ENCODE results near the gene STX11.

STX11 gene

DNA sequence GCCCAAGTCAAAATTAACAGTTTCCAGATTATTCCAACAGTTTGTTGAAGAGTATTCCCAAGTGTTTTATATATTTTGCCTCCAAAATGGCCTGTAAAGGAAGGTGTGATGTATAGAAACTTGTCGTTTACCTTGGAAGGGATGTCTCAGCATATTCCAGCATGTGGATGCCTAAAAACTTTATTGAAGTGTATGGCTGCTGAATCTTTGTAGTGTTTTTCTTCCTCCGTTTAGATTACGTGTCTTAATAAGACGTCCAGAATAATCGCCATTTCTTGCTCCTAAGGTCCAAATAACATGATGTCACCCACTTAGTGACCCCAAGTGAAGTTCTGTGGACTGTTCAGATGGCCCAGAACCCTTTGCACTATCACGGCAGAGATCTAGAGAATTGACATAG, 37.0 kb upstream of the STX11 start:
- no peak overlapping the region for H3K4me3 ChIP-seq (ENCODE audit: low read depth, low read length)
- DNase-seq (ENCODE audit: low read depth), result no peak
- TF ChIP-seq, protein P1, sequence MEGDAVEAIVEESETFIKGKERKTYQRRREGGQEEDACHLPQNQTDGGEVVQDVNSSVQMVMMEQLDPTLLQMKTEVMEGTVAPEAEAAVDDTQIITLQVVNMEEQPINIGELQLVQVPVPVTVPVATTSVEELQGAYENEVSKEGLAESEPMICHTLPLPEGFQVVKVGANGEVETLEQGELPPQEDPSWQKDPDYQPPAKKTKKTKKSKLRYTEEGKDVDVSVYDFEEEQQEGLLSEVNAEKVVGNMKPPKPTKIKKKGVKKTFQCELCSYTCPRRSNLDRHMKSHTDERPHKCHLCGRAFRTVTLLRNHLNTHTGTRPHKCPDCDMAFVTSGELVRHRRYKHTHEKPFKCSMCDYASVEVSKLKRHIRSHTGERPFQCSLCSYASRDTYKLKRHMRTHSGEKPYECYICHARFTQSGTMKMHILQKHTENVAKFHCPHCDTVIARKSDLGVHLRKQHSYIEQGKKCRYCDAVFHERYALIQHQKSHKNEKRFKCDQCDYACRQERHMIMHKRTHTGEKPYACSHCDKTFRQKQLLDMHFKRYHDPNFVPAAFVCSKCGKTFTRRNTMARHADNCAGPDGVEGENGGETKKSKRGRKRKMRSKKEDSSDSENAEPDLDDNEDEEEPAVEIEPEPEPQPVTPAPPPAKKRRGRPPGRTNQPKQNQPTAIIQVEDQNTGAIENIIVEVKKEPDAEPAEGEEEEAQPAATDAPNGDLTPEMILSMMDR (conservative IDR thresholded peaks at IDR 0.05; ENCODE audit: low read depth, low read length), result no peak

DNA sequence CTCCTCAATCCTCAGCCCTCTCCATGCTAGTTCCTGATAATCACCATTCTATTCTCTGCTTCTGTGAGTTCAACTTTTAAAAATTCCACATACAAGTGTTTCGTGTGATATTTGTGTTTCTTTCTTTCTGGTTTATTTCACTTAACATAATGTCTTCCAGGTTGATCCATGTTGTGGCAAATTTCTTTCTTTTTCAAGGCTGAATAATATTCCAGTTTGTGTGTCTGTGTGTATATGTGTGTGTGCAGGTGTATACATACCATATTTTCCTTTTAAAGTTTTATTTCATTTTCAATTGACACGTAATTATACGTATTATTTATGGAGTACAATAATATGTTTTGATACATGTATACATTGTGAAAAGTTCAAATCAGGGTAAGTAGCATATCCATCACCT, 35.1 kb upstream of the STX11 start:
- TF ChIP-seq, protein P1 (conservative IDR thresholded peaks at IDR 0.05; ENCODE audit: low read depth, low read length), result no peak
- no peak overlapping the region for H3K4me3 ChIP-seq (ENCODE audit: low read depth, low read length)
- DNase-seq (ENCODE audit: low read depth), result no peak

- H3K4me3 ChIP-seq (ENCODE audit: low read depth, low read length), result no peak overlapping the region
- no peak for DNase-seq (ENCODE audit: low read depth)
- TF ChIP-seq, protein P1 (conservative IDR thresholded peaks at IDR 0.05; ENCODE audit: low read depth, low read length), result no peak
Observed at GRCh38 chr6:144119376-144119775, 30.9 kb upstream of the STX11 start.

GRCh38 chr6:144122861-144123260, 27.5 kb upstream of the STX11 start:
- DNase-seq (ENCODE audit: low read depth), result no peak
- no peak overlapping the region for H3K4me3 ChIP-seq (ENCODE audit: low read depth, low read length)
- TF ChIP-seq, protein P1 (conservative IDR thresholded peaks at IDR 0.05; ENCODE audit: low read depth, low read length), result no peak

DNA sequence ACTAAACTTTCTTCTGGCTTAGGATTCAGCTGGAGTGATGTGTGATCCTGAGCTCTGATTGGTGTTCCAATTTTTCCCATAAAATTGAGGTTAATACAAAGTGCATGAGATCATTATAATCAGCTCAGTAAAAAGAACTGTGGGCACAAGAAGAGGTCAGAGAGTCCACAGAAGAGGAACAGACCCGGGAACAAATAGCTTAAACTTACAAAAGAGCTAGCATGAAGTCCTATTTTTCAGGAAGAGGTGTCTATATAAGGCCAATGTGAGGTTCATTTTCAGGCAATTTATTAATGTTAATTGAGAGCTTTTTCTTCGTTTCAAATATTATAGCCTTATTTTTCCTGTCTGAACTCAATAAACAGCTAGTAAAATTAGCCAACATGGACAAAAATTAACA, 26.9 kb upstream of the STX11 start:
- H3K4me3 ChIP-seq (ENCODE audit: low read depth, low read length), result no peak overlapping the region
- TF ChIP-seq, protein P1 (conservative IDR thresholded peaks at IDR 0.05; ENCODE audit: low read depth, low read length), result no peak
- DNase-seq (ENCODE audit: low read depth), result no peak

DNA sequence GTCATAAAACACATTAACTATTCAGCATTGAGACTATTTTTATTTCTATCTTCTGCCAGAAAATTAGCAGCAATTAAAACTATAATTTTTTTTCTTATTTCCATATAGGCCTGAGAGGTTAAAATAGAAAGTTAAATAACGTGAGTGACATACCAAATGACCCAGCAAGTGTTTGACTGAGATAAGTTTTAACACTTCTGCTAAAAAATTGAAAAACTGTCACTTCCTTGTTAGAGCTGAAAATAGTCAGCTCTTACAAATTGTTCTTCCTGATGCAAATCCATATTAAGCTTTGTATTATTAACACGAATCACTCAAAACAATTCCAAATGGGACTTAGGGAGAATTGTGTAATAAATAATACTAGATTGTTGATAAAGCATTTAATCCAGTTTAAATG, 26.5 kb upstream of the STX11 start:
- no peak overlapping the region for H3K4me3 ChIP-seq (ENCODE audit: low read depth, low read length)
- no peak for DNase-seq (ENCODE audit: low read depth)
- TF ChIP-seq, protein P1 (conservative IDR thresholded peaks at IDR 0.05; ENCODE audit: low read depth, low read length), result no peak

GRCh38 chr6:144127097-144127496, 23.2 kb upstream of the STX11 start:
- H3K4me3 ChIP-seq (ENCODE audit: low read depth, low read length), result no peak overlapping the region
- DNase-seq (ENCODE audit: low read depth), result no peak
- TF ChIP-seq, protein P1 (conservative IDR thresholded peaks at IDR 0.05; ENCODE audit: low read depth, low read length), result no peak

All from choroid plexus epithelial cell (primary cell).